H9 (cell line): ENCODE measurements around the gene FCAMR. TPM values are rescaled to one million over a fixed set of nuclear protein-coding genes. Genes with fewer than 3 reads are reported as not detected.

Experiments used
- DNase-seq: peaks from one replicate; pipeline ENCODE4 v3.0.0-alpha.2; 2017
- H2AFZ ChIP-seq: one replicate; pipeline ENCODE4 v1.6.1; 2013; ENCODE audit warnings: mild to moderate bottlenecking, low read length, control low read depth, moderate library complexity
- H2AK5ac ChIP-seq: 2 replicates; pipeline ENCODE4 v1.6.1; 2013; ENCODE audit warnings: low read length, control low read depth, mixed read lengths; ENCODE audit not compliant: insufficient read length
- H2BK120ac ChIP-seq: one replicate; pipeline ENCODE4 v1.6.1; 2013; ENCODE audit warnings: low read depth, mild to moderate bottlenecking, low read length, control low read depth, inconsistent platforms; ENCODE audit not compliant: poor library complexity, severe bottlenecking
- H2BK12ac ChIP-seq: 2 replicates; pipeline ENCODE4 v1.6.1; 2013; ENCODE audit warnings: low read length, control low read depth, mixed read lengths, low read depth; ENCODE audit not compliant: insufficient read length
- H2BK15ac ChIP-seq: 2 replicates; pipeline ENCODE4 v1.6.1; 2013; ENCODE audit warnings: low read depth, low read length, control low read depth
- H2BK20ac ChIP-seq: one replicate; pipeline ENCODE4 v1.6.1; 2013; ENCODE audit warnings: low read depth, mild to moderate bottlenecking, low read length, control low read depth, inconsistent platforms; ENCODE audit not compliant: poor library complexity, severe bottlenecking
- H2BK5ac ChIP-seq: 2 replicates; pipeline ENCODE4 v1.6.1; 2013; ENCODE audit warnings: low read length, control low read depth, mixed read lengths; ENCODE audit not compliant: insufficient read length
- H3K14ac ChIP-seq: 2 replicates; pipeline ENCODE4 v1.6.1; 2013; ENCODE audit warnings: low read length, control low read depth; ENCODE audit not compliant: insufficient read depth
- H3K18ac ChIP-seq: 2 replicates; pipeline ENCODE4 v1.6.1; 2013; ENCODE audit warnings: low read depth, mild to moderate bottlenecking, mixed read lengths, low read length, control low read depth; ENCODE audit not compliant: insufficient read length
- H3K23ac ChIP-seq: 2 replicates; pipeline ENCODE4 v1.6.1; 2013; ENCODE audit warnings: low read length, control low read depth, mixed read lengths, low read depth; ENCODE audit not compliant: insufficient read length
- H3K23me2 ChIP-seq: 2 replicates; pipeline ENCODE4 v1.6.1; 2013; ENCODE audit warnings: low read depth, mild to moderate bottlenecking, mixed read lengths, low read length, control low read depth; ENCODE audit not compliant: insufficient read length, poor library complexity, severe bottlenecking
- H3K27ac ChIP-seq: 2 replicates; pipeline ENCODE4 v1.5.1; 2013; ENCODE audit warnings: low read length, control low read depth, mixed read lengths, low read depth; ENCODE audit not compliant: insufficient read length
- H3K27me3 ChIP-seq: 2 replicates; pipeline ENCODE4 v1.6.1; 2013; ENCODE audit warnings: low read length, control low read depth, inconsistent platforms; ENCODE audit not compliant: insufficient read depth
- H3K4ac ChIP-seq: 2 replicates; pipeline ENCODE4 v1.6.1; 2013; ENCODE audit warnings: low read depth, mild to moderate bottlenecking, control low read depth, inconsistent platforms, low read length, moderate library complexity
- H3K4me1 ChIP-seq: 2 replicates; pipeline ENCODE4 v1.6.1; 2013; ENCODE audit warnings: low read length, control low read depth, inconsistent platforms; ENCODE audit not compliant: insufficient read depth
- H3K4me2 ChIP-seq: 2 replicates; pipeline ENCODE4 v1.6.1; 2013; ENCODE audit warnings: low read length, control low read depth, mixed read lengths; ENCODE audit not compliant: insufficient read length, insufficient read depth
- H3K56ac ChIP-seq: 2 replicates; pipeline ENCODE4 v1.6.1; 2013; ENCODE audit warnings: low read depth, mild to moderate bottlenecking, mixed read lengths, low read length, control low read depth; ENCODE audit not compliant: insufficient read length
- H3K79me1 ChIP-seq: 2 replicates; pipeline ENCODE4 v1.6.1; 2013; ENCODE audit warnings: low read depth, mild to moderate bottlenecking, moderate library complexity, low read length, control low read depth, inconsistent platforms; ENCODE audit not compliant: insufficient read depth, poor library complexity, severe bottlenecking
- H3K79me2 ChIP-seq: 2 replicates; pipeline ENCODE4 v1.6.1; 2013; ENCODE audit warnings: low read length, control low read depth, inconsistent platforms; ENCODE audit not compliant: insufficient read depth
- H3K9ac ChIP-seq: 2 replicates; pipeline ENCODE4 v1.6.1; 2013; ENCODE audit warnings: low read length, control low read depth, mixed read lengths; ENCODE audit not compliant: insufficient read length; ENCODE audit errors: extremely low read depth
- H3K9me3 ChIP-seq: one replicate; pipeline ENCODE4 v1.6.1; 2013; ENCODE audit warnings: low read depth, low read length, inconsistent platforms; ENCODE audit not compliant: control insufficient read depth
- H3T11ph ChIP-seq: one replicate; pipeline ENCODE4 v1.6.1; 2013; ENCODE audit warnings: mild to moderate bottlenecking, low read length, control low read depth, inconsistent platforms
- H4K20me1 ChIP-seq: one replicate; pipeline ENCODE4 v1.6.1; 2013; ENCODE audit not compliant: control insufficient read depth, insufficient read length, insufficient read depth
- H4K5ac ChIP-seq: 2 replicates; pipeline ENCODE4 v1.6.1; 2013; ENCODE audit warnings: low read depth, mild to moderate bottlenecking, mixed read lengths, low read length, control low read depth; ENCODE audit not compliant: insufficient read length
- H4K8ac ChIP-seq: replicated peaks from 2 replicates; pipeline ENCODE4 v1.6.1; 2013; ENCODE audit warnings: low read length, control low read depth, mixed read lengths, low read depth; ENCODE audit not compliant: insufficient read length
- H4K91ac ChIP-seq: 2 replicates; pipeline ENCODE4 v1.6.1; 2013; ENCODE audit warnings: low read depth, mild to moderate bottlenecking, moderate library complexity, mixed read lengths, low read length, control low read depth; ENCODE audit not compliant: insufficient read length
- H3K27ac Mint-ChIP-seq, 3 experiments: 2 replicates in 2 of 3; 3 replicates in 1 of 3; pipeline ENCODE4 v1.8.0; 2020 to 2021; ENCODE audit warnings: mixed read lengths in 3 of 3, mild to moderate bottlenecking in 1 of 3, moderate library complexity in 1 of 3
- H3K27me3 Mint-ChIP-seq: 2 replicates; pipeline ENCODE4 v1.8.0; 2021; ENCODE audit warnings: low read depth, mild to moderate bottlenecking, moderate library complexity, mixed read lengths
- H3K36me3 Mint-ChIP-seq, 3 experiments: 2 replicates in 2 of 3; 3 replicates in 1 of 3; pipeline ENCODE4 v1.8.0; 2020 to 2021; ENCODE audit warnings: low read depth in 3 of 3, mixed read lengths in 3 of 3; ENCODE audit not compliant: insufficient read depth in 1 of 3
- H3K4me1 Mint-ChIP-seq, 2 experiments: 2 replicates each; pipeline ENCODE4 v1.8.0; 2020; ENCODE audit warnings: mixed read lengths in 2 of 2
- H3K4me3 Mint-ChIP-seq, 2 experiments: 2 replicates in 1 of 2; 3 replicates in 1 of 2; pipeline ENCODE4 v1.8.0; 2020 to 2021; ENCODE audit warnings: mild to moderate bottlenecking in 2 of 2, mixed read lengths in 2 of 2, moderate library complexity in 1 of 2
- H3K9me3 Mint-ChIP-seq, 2 experiments: 2 replicates in 1 of 2; 3 replicates in 1 of 2; pipeline ENCODE4 v1.8.0; 2020; ENCODE audit warnings: mild to moderate bottlenecking in 2 of 2, mixed read lengths in 2 of 2, moderate library complexity in 1 of 2
- CTCF ChIP-seq: fragments of 200-600 bp; sonication (generic); conservative IDR thresholded peaks from 3 replicates; pipeline ENCODE4 v1.8.0; 2021; ENCODE audit warnings: antibody characterized with exemption, mild to moderate bottlenecking
- WGBS: extraction: QIAGEN DNeasy Blood & Tissue Kit; methylation state at CpG from one replicate; pipeline ENCODE4 v1.1.7; 2013; ENCODE audit warnings: missing lambda C conversion rate, low lambda C conversion rate, mixed read lengths; ENCODE audit not compliant: insufficient read length; ENCODE audit errors: extremely low coverage; 5-methylcytosine and 5-hydroxymethylcytosine counted together
- total RNA-seq: library from RNA; stranded (reverse); gene quantifications from 2 replicates; pipeline ENCODE4 v1.2.1, GENCODE V29; 2021

The FCAMR gene
- total RNA-seq, 1 experiment from 2014 or later: not detected

GRCh38 chr1:206961668-206962067 is 8.6 kb downstream of the FCAMR start:
- Histone ChIP-seq H3K79me1 (no peaks in the 10 kb centered on the region), H4K5ac (no peak overlapping the region), H3K4ac (no peak overlapping the region), H3K23ac (no peak overlapping the region), H3K18ac (no peak overlapping the region), H2BK12ac (no peak overlapping the region), H2AFZ (no peak overlapping the region), H2BK15ac (no peak overlapping the region), H2BK5ac (no peak overlapping the region), H2BK120ac (no peak overlapping the region), H3K4me2 (no peak overlapping the region), H3T11ph (no peak overlapping the region), H2AK5ac (no peak overlapping the region), H3K4me1 (no peaks in the 10 kb centered on the region), H2BK20ac (no peak overlapping the region), H3K79me2 (no peaks in the 10 kb centered on the region), H4K20me1 (no peaks in the 10 kb centered on the region), H3K56ac (no peak overlapping the region), H3K9me3 (no peaks in the 10 kb centered on the region), H3K23me2 (no peaks in the 10 kb centered on the region), H3K9ac (no peak overlapping the region), H4K91ac (no peak overlapping the region), H3K27me3 (no peaks in the 10 kb centered on the region), H4K8ac (no peak overlapping the region), H3K27ac (no peak overlapping the region), H3K14ac (no peak overlapping the region)
- H3K27me3 Mint-ChIP-seq: peaks cover 2% of the 10 kb centered on the region
- no peak overlapping the region for H3K4me3 Mint-ChIP-seq
- no peak overlapping the region for H3K27ac Mint-ChIP-seq
- no peaks in the 10 kb centered on the region; a peak in 1 of 7 replicates for H3K36me3 Mint-ChIP-seq
- no peak for DNase-seq
- WGBS: no CpG with 5 or more reads among the region's 3 CpGs
- no peak for TF ChIP-seq CTCF
- H3K4me1 Mint-ChIP-seq: no peaks in the 10 kb centered on the region
- no peaks in the 10 kb centered on the region for H3K9me3 Mint-ChIP-seq
